WTC11 (cell line): Measurements from ENCODE around the gene RPTN.

Experiments
- ATF1 ChIP-seq: sonication (generic); formaldehyde crosslinking; IDR thresholded peaks from 2 replicates; pipeline ENCODE4 v1.8.1; 2023; ENCODE audit warnings: mild to moderate bottlenecking, moderate library complexity, missing genetic modification reagents
- ATF3 ChIP-seq: sonication (generic); formaldehyde crosslinking; conservative IDR thresholded peaks from 2 replicates; pipeline ENCODE4 v1.8.1; 2022; ENCODE audit warnings: mild to moderate bottlenecking, missing genetic modification reagents
- ATF6 ChIP-seq: sonication (generic); formaldehyde crosslinking; IDR thresholded peaks from 2 replicates; pipeline ENCODE4 v1.8.1; 2023; ENCODE audit warnings: mild to moderate bottlenecking, missing genetic modification reagents
- CBFB ChIP-seq: sonication (generic); formaldehyde crosslinking; IDR thresholded peaks from 2 replicates; pipeline ENCODE4 v1.8.1; 2022; ENCODE audit warnings: mild to moderate bottlenecking, low read depth, missing genetic modification reagents
- CTCF ChIP-seq: fragments of 200-600 bp; IDR thresholded peaks from 2 replicates; pipeline ENCODE4 v1.8.0; 2022; ENCODE audit warnings: antibody characterized with exemption
- NR3C1 ChIP-seq: sonication (generic); formaldehyde crosslinking; conservative IDR thresholded peaks from 2 replicates; pipeline ENCODE4 v1.8.1; 2023; ENCODE audit warnings: low read depth, mild to moderate bottlenecking, missing genetic modification reagents
- SMAD3 ChIP-seq: sonication (generic); formaldehyde crosslinking; IDR thresholded peaks from 2 replicates; pipeline ENCODE4 v1.8.0; 2022; ENCODE audit warnings: missing genetic modification reagents, mild to moderate bottlenecking, borderline replicate concordance
- USF1 ChIP-seq: sonication (generic); formaldehyde crosslinking; IDR thresholded peaks from 2 replicates; pipeline ENCODE4 v1.8.0; 2022; ENCODE audit warnings: mild to moderate bottlenecking, missing genetic modification reagents
- USF2 ChIP-seq: sonication (generic); formaldehyde crosslinking; IDR thresholded peaks from 2 replicates; pipeline ENCODE4 v1.8.1; 2023; ENCODE audit warnings: mild to moderate bottlenecking, missing genetic modification reagents, moderate library complexity
- ZNF121 ChIP-seq: sonication (generic); formaldehyde crosslinking; IDR thresholded peaks from 2 replicates; pipeline ENCODE4 v1.8.0; 2023; ENCODE audit warnings: missing genetic modification reagents
- ZNF281 ChIP-seq: sonication (generic); formaldehyde crosslinking; IDR thresholded peaks from 2 replicates; pipeline ENCODE4 v1.8.0; 2023; ENCODE audit warnings: mild to moderate bottlenecking, missing genetic modification reagents
- ZNF512 ChIP-seq: sonication (generic); formaldehyde crosslinking; IDR thresholded peaks from 2 replicates; pipeline ENCODE4 v1.8.1; 2022; ENCODE audit warnings: missing genetic modification reagents, borderline replicate concordance

- TF ChIP-seq SMAD3 (CRISPR knock-in tag): no peak
- TF ChIP-seq ATF1 (CRISPR knock-in tag): no peak
- no peak for TF ChIP-seq ATF3
- TF ChIP-seq CTCF: peak; percentile 29; the same call in 1 of the 2 replicates
- TF ChIP-seq NR3C1 (CRISPR knock-in tag): no peak
- TF ChIP-seq ZNF512 (CRISPR knock-in tag): no peak
- TF ChIP-seq CBFB (CRISPR knock-in tag): no peak
- no peak for TF ChIP-seq ATF6
- no peak for TF ChIP-seq USF1 (CRISPR knock-in tag)
- TF ChIP-seq ZNF281 (CRISPR knock-in tag): no peak
- TF ChIP-seq ZNF121 (CRISPR knock-in tag): no peak
- no peak for TF ChIP-seq USF2
Observed at GRCh38 chr1:152185544-152186391, 26.7 kb upstream of the RPTN start.
